Choroid plexus epithelial cell (primary cell): ENCODE data around the gene C5orf47.

Source experiments
- DNase-seq: peaks from one replicate; pipeline ENCODE4 v3.0.0-alpha.2; 2010; ENCODE audit warnings: low read depth
- H3K4me3 ChIP-seq: 2 replicates; pipeline ENCODE4 v1.5.1; 2011; ENCODE audit warnings: low read depth, mild to moderate bottlenecking, control low read depth, low read length, moderate library complexity
- CTCF ChIP-seq: conservative IDR thresholded peaks from 2 replicates; pipeline ENCODE4 v1.5.1; 2011; ENCODE audit warnings: low read depth, mild to moderate bottlenecking, control low read depth, inconsistent platforms, low read length, moderate library complexity

Gene C5orf47

GRCh38 chr5:173988554-173989431 is at the start of gene C5orf47:
Gene C5orf47 (plus strand): TSS chr5:173989170. CDS start chr5:173989264, 94 bp downstream.
- TF ChIP-seq CTCF = no peak
- H3K4me3 ChIP-seq = no peak within 1 kb of the TSS
- no peak for DNase-seq

GRCh38 chr5:173940269-173940668 is 48.7 kb upstream of the C5orf47 start:
- TF ChIP-seq CTCF = no peak
- H3K4me3 ChIP-seq = no peak overlapping the region
- peak; percentile 19 for DNase-seq

- H3K4me3 ChIP-seq = no peak overlapping the region
- no peak for TF ChIP-seq CTCF
- DNase-seq = no peak
These were observed 47.9 kb upstream of the C5orf47 start for GRCh38 chr5:173941102-173941501.

- H3K4me3 ChIP-seq = no peak overlapping the region
- no peak for DNase-seq
- TF ChIP-seq CTCF = no peak
These were observed 47.1 kb upstream of the C5orf47 start for GRCh38 chr5:173941758-173942401.

GRCh38 chr5:173944511-173944910 is 44.5 kb upstream of the C5orf47 start:
- H3K4me3 ChIP-seq = no peak overlapping the region
- DNase-seq = no peak
- TF ChIP-seq CTCF = no peak

- no peak for DNase-seq
- TF ChIP-seq CTCF = no peak
- no peak overlapping the region for H3K4me3 ChIP-seq
These were observed 43.8 kb upstream of the C5orf47 start for GRCh38 chr5:173945160-173945559.

- H3K4me3 ChIP-seq = no peak overlapping the region
- DNase-seq = no peak
- no peak for TF ChIP-seq CTCF
These were observed 42.6 kb upstream of the C5orf47 start for GRCh38 chr5:173946323-173946722.
